CD8-positive, alpha-beta memory T cell (primary cell): ENCODE measurements around the gene CELA3A. TPM values are rescaled to one million over a fixed set of nuclear protein-coding genes. Genes with fewer than 3 reads are reported as not detected.

Source experiments
- CTCF ChIA-PET: fragments of 350-600 bp; sonication (Branson Sonifier 250); formaldehyde crosslinking; loops from one replicate; lab custom pipeline; 2021; ENCODE audit warnings: antibody characterized with exemption; lab: Charles Lee
- POLR2A ChIA-PET: fragments of 350-600 bp; sonication (Branson Sonifier 250); formaldehyde crosslinking; loops from one replicate; lab custom pipeline; 2021; ENCODE audit warnings: antibody characterized with exemption; lab: Charles Lee
- DNase-seq, 5 donors: peaks; one replicate each; pipeline versions ENCODE4 v3.0.0 to v3.0.0-alpha.2; 2020 to 2022; ENCODE audit warnings: mixed read lengths in 1 of 5
- H3K27ac ChIP-seq: one replicate; pipeline ENCODE4 v1.7.0; 2013; ENCODE audit warnings: low read depth, mild to moderate bottlenecking, low read length, moderate library complexity
- H3K27me3 ChIP-seq: 2 replicates; pipeline ENCODE4 v1.7.0; 2013; ENCODE audit warnings: low read length, mild to moderate bottlenecking; ENCODE audit not compliant: insufficient read depth, poor library complexity, severe bottlenecking
- H3K36me3 ChIP-seq: 2 replicates; pipeline ENCODE4 v1.7.0; 2013; ENCODE audit warnings: mild to moderate bottlenecking, low read length, moderate library complexity; ENCODE audit not compliant: insufficient read depth
- H3K4me1 ChIP-seq: 2 replicates; pipeline ENCODE4 v1.7.0; 2013; ENCODE audit warnings: mild to moderate bottlenecking, low read length, moderate library complexity; ENCODE audit not compliant: insufficient read depth
- H3K4me3 ChIP-seq: 2 replicates; pipeline ENCODE4 v1.7.0; 2013; ENCODE audit warnings: mild to moderate bottlenecking, low read length
- H3K9me3 ChIP-seq: 2 replicates; pipeline ENCODE4 v1.7.0; 2013; ENCODE audit warnings: mild to moderate bottlenecking, low read length
- H3K27ac Mint-ChIP-seq, 8 donors: one replicate each; pipeline ENCODE4 v1.8.0; 2020 to 2021; ENCODE audit warnings: mixed read lengths in 8 of 8, mild to moderate bottlenecking in 6 of 8, inconsistent platforms in 3 of 8, moderate library complexity in 3 of 8
- H3K27me3 Mint-ChIP-seq, 2 donors: one replicate each; pipeline ENCODE4 v1.8.0; 2020 to 2021; ENCODE audit warnings: mixed read lengths in 2 of 2, mild to moderate bottlenecking in 1 of 2, moderate library complexity in 1 of 2
- H3K36me3 Mint-ChIP-seq, 3 donors: one replicate each; pipeline ENCODE4 v1.8.0; 2020 to 2021; ENCODE audit warnings: mixed read lengths in 3 of 3, inconsistent platforms in 1 of 3, mild to moderate bottlenecking in 1 of 3
- H3K4me1 Mint-ChIP-seq, 3 donors: one replicate each; pipeline ENCODE4 v1.8.0; 2020 to 2021; ENCODE audit warnings: mixed read lengths in 3 of 3, inconsistent platforms in 1 of 3, mild to moderate bottlenecking in 1 of 3
- H3K4me3 Mint-ChIP-seq, 7 donors: one replicate each; pipeline ENCODE4 v1.8.0; 2020 to 2021; ENCODE audit warnings: mixed read lengths in 7 of 7, mild to moderate bottlenecking in 6 of 7, moderate library complexity in 4 of 7, inconsistent platforms in 2 of 7
- H3K9me3 Mint-ChIP-seq, 5 donors: one replicate each; pipeline ENCODE4 v1.8.0; 2020 to 2022; ENCODE audit warnings: mixed read lengths in 5 of 5, mild to moderate bottlenecking in 3 of 5, moderate library complexity in 2 of 5, inconsistent platforms in 1 of 5
- polyA plus RNA-seq: library from polyadenylated mRNA; unstranded; fragments of 300-500 nt; fragmentation: Illumina TruSeq; gene quantifications from one replicate; pipeline ENCODE4 v1.2.3, GENCODE V29; 2021
- total RNA-seq, 2 experiments: library from RNA; stranded (reverse); gene quantifications; one replicate each; pipeline ENCODE4 v1.2.3, GENCODE V29; 2021

CELA3A gene
- total RNA-seq = not detected
- polyA plus RNA-seq = not detected

GRCh38 chr1:22001409-22001808 lies at the start of gene CELA3A:
CELA3A (plus strand) TSS chr1:22001657; CDS start chr1:22001675, 18 bp downstream.
- H3K27ac Mint-ChIP-seq = peak within 1 kb of the TSS in 1 of 8 donors; percentile 17
- peaks cover 0 to 1% of the 10 kb centered on the region in 2 donors for H3K27me3 Mint-ChIP-seq
- POLR2A ChIA-PET = no interaction called here
- Histone ChIP-seq H3K36me3 (no peaks in the 10 kb centered on the region), H3K9me3 (no peaks in the 10 kb centered on the region), H3K4me3 (no peak within 1 kb of the TSS), H3K27me3 (no peaks in the 10 kb centered on the region), H3K4me1 (no peaks in the 10 kb centered on the region), H3K27ac (no peak within 1 kb of the TSS)
- DNase-seq = no peak
- H3K4me3 Mint-ChIP-seq = no peak within 1 kb of the TSS
- CTCF ChIA-PET = no interaction called here
- H3K9me3 Mint-ChIP-seq = no peaks in the 10 kb centered on the region
- no peaks in the 10 kb centered on the region for H3K4me1 Mint-ChIP-seq
- no peaks in the 10 kb centered on the region for H3K36me3 Mint-ChIP-seq

GRCh38 chr1:21952786-21953520 lies 48.5 kb upstream of the CELA3A start:
- no peak overlapping the region for H3K4me3 ChIP-seq
- no peak overlapping the region for H3K4me3 Mint-ChIP-seq
- H3K9me3 ChIP-seq = no peaks in the 10 kb centered on the region
- peaks cover 14 to 25% (median 15%) of the 10 kb centered on the region in 3 donors for H3K4me1 Mint-ChIP-seq
- peaks cover 26% of the 10 kb centered on the region for H3K4me1 ChIP-seq
- DNase-seq = no peak
- peak overlapping the region in 1 of 8 donors; percentile 58 for H3K27ac Mint-ChIP-seq
- H3K27me3 ChIP-seq = no peaks in the 10 kb centered on the region
- no peaks in the 10 kb centered on the region for H3K9me3 Mint-ChIP-seq
- CTCF ChIA-PET = no interaction called here
- no peaks in the 10 kb centered on the region for H3K36me3 ChIP-seq
- peaks cover 0 to 1% of the 10 kb centered on the region in 2 donors for H3K27me3 Mint-ChIP-seq
- H3K36me3 Mint-ChIP-seq = no peaks in the 10 kb centered on the region
- POLR2A ChIA-PET = no interaction called here
- no peak overlapping the region for H3K27ac ChIP-seq

- no peak overlapping the region for H3K27ac Mint-ChIP-seq
- no peaks in the 10 kb centered on the region for H3K36me3 Mint-ChIP-seq
- POLR2A ChIA-PET = no interaction called here
- CTCF ChIA-PET = no interaction called here
- Histone ChIP-seq H3K9me3 (no peaks in the 10 kb centered on the region), H3K27ac (no peak overlapping the region), H3K36me3 (no peaks in the 10 kb centered on the region), H3K4me3 (no peak overlapping the region), H3K27me3 (no peaks in the 10 kb centered on the region), H3K4me1 (peaks cover 32% of the 10 kb centered on the region)
- H3K27me3 Mint-ChIP-seq = peaks cover 0 to 3% of the 10 kb centered on the region in 2 donors
- no peaks in the 10 kb centered on the region for H3K9me3 Mint-ChIP-seq
- DNase-seq = no peak
- H3K4me1 Mint-ChIP-seq = peaks cover 21 to 32% (median 21%) of the 10 kb centered on the region in 3 donors
- H3K4me3 Mint-ChIP-seq = no peak overlapping the region
Observed at GRCh38 chr1:21955058-21955457, 46.4 kb upstream of the CELA3A start.

GRCh38 chr1:21955501-21956281 lies 45.8 kb upstream of the CELA3A start:
- Mint-ChIP-seq H3K9me3 (no peaks in the 10 kb centered on the region), H3K4me1 (peaks cover 21 to 32% (median 21%) of the 10 kb centered on the region in 3 donors), H3K36me3 (no peaks in the 10 kb centered on the region), H3K27ac (peak overlapping the region in 2 of 8 donors; percentile 23 to 34), H3K4me3 (peak overlapping the region in 1 of 7 donors; percentile 35), H3K27me3 (peaks cover under 1 to 3% of the 10 kb centered on the region in 2 donors)
- H3K36me3 ChIP-seq = no peaks in the 10 kb centered on the region
- no peaks in the 10 kb centered on the region for H3K27me3 ChIP-seq
- no peak overlapping the region for H3K27ac ChIP-seq
- H3K4me1 ChIP-seq = peaks cover 32% of the 10 kb centered on the region
- H3K9me3 ChIP-seq = no peaks in the 10 kb centered on the region
- peak in 1 of 5 donors; percentile 34 for DNase-seq
- POLR2A ChIA-PET = no interaction called here
- CTCF ChIA-PET = interaction anchor here (1.5 kb wide), 1 partner anchor 10 kb away, joined by 4 read pairs; no protein-coding TSS in a partner anchor
- no peak overlapping the region for H3K4me3 ChIP-seq

GRCh38 chr1:21956720-21957552 lies 44.5 kb upstream of the CELA3A start:
- Histone ChIP-seq H3K27me3 (no peaks in the 10 kb centered on the region), H3K9me3 (no peaks in the 10 kb centered on the region), H3K36me3 (no peaks in the 10 kb centered on the region), H3K27ac (no peak overlapping the region), H3K4me1 (peaks cover 32% of the 10 kb centered on the region), H3K4me3 (peak overlapping the region; percentile 11)
- peak; percentile 7 to 75 (median 47) for DNase-seq
- Mint-ChIP-seq H3K36me3 (no peaks in the 10 kb centered on the region), H3K9me3 (no peaks in the 10 kb centered on the region), H3K27me3 (peaks cover 2 to 3% of the 10 kb centered on the region in 2 donors), H3K4me3 (peak overlapping the region in 6 of 7 donors; percentile 16 to 80 (median 66)), H3K4me1 (peaks cover 21 to 32% (median 21%) of the 10 kb centered on the region in 3 donors), H3K27ac (peak overlapping the region; percentile 58 to 91 (median 80))
- POLR2A ChIA-PET = no interaction called here
- CTCF ChIA-PET = interaction anchor here (1.5 kb wide), 1 partner anchor 8 kb away, joined by 4 read pairs; no protein-coding TSS in a partner anchor

GRCh38 chr1:21961337-21961736 lies 40.1 kb upstream of the CELA3A start:
- Histone ChIP-seq H3K4me3 (no peak overlapping the region), H3K4me1 (peaks cover 28% of the 10 kb centered on the region), H3K9me3 (no peaks in the 10 kb centered on the region), H3K27me3 (no peaks in the 10 kb centered on the region), H3K27ac (no peak overlapping the region), H3K36me3 (no peaks in the 10 kb centered on the region)
- Mint-ChIP-seq H3K4me3 (no peak overlapping the region), H3K27ac (no peak overlapping the region), H3K27me3 (peaks cover 5 to 6% of the 10 kb centered on the region in 2 donors), H3K36me3 (no peaks in the 10 kb centered on the region), H3K4me1 (peaks cover 23 to 27% (median 27%) of the 10 kb centered on the region in 3 donors), H3K9me3 (no peaks in the 10 kb centered on the region)
- ChIA-PET CTCF (no interaction called here), POLR2A (no interaction called here)
- DNase-seq = no peak

- Mint-ChIP-seq H3K27me3 (peaks cover 5 to 9% of the 10 kb centered on the region in 2 donors), H3K4me1 (peaks cover 20 to 25% (median 23%) of the 10 kb centered on the region in 3 donors), H3K4me3 (no peak overlapping the region), H3K27ac (no peak overlapping the region), H3K9me3 (no peaks in the 10 kb centered on the region), H3K36me3 (no peaks in the 10 kb centered on the region)
- peak in 1 of 5 donors; percentile 7 for DNase-seq
- H3K27me3 ChIP-seq = no peaks in the 10 kb centered on the region
- no peaks in the 10 kb centered on the region for H3K36me3 ChIP-seq
- H3K9me3 ChIP-seq = no peaks in the 10 kb centered on the region
- POLR2A ChIA-PET = no interaction called here
- peaks cover 23% of the 10 kb centered on the region for H3K4me1 ChIP-seq
- H3K4me3 ChIP-seq = no peak overlapping the region
- H3K27ac ChIP-seq = no peak overlapping the region
- CTCF ChIA-PET = no interaction called here
Observed at GRCh38 chr1:21961799-21962198, 39.7 kb upstream of the CELA3A start.
